DMS79 treated with DMSO at 0.1 percent for 48 hours (cell line): ENCODE data around the gene MCAT.
A peak's percentile ranks its signal among the peaks of the same experiment; 100 is the strongest.

Experiments
- DNase-seq: peaks from one replicate; lab custom pipeline; 2025; lab: John Stamatoyannopoulos, UW

MCAT gene

GRCh38 chr22:43090130-43090789 lies 52.9 kb downstream of the MCAT start:
- DNase-seq, result peak; percentile 19

- peak; percentile 55 for DNase-seq
Measured at GRCh38 chr22:43088984-43089717, 54.0 kb downstream of the MCAT start, which contains the start of gene TTLL1. Gene TTLL1 (minus strand): TSS chr22:43089391. CDS start chr22:43075586, 13,805 bp downstream.

GRCh38 chr22:43088627-43088983 lies 54.6 kb downstream of the MCAT start:
- DNase-seq, result no peak

GRCh38 chr22:43085658-43086606 lies 57.3 kb downstream of the MCAT start:
- no peak for DNase-seq
